ENCODE data around the gene IRF8.
"Not testable (repeated sequence)": the region's sequence is repeated elsewhere in the genome, so short reads cannot be mapped to it uniquely, and the experiment has no call there.

The IRF8 gene

GRCh38 chr16:85940214-85940613 is 41.3 kb downstream of the IRF8 start:
- no peak for DNase-seq

GRCh38 chr16:85941863-85942644 is 43.1 kb downstream of the IRF8 start:
- no peak for DNase-seq

DNA sequence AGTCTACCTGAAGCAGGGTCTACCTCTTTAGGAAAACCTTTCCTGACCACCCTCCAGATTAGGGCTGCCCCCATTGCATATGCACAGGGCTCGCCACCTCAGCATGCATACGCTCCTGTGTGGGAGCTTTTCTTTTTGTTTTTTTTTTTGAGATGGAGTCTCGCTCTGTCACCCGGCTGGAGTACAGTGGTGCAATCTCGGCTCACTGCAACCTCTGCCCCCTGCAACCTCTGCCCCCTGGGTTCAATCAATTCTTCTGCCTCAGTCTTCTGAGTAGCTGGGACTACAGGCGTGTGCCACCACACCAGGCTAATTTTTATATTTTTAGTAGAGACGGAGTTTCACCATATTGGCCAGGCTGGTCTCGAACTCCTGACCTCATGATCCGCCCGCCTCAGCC is 43.7 kb downstream of the IRF8 start:
- DNase-seq, result not testable (repeated sequence)

DNA sequence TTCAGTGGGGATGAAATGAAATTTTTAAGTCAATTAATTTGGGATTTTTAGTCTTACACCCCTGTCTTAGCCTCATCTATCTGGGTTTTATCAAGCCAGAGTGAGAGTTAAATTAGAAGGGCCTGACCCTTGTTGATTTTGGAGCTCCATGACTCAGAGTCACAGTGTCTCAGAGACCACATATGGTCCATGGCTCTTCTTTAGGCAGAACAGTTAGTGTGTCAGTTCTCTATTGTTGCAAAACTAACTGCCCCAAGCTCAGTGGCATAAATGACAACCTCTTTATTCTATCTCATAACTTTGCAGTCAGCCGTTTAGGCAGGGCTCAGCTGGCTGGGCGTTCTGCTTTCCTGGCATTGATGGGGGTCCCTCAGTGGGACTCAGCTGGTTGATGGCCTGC is 44.7 kb downstream of the IRF8 start:
- DNase-seq, result no peak

GRCh38 chr16:85944572-85945423 is 45.8 kb downstream of the IRF8 start:
- no peak for DNase-seq

- DNase-seq, result no peak
Observed at GRCh38 chr16:85945424-85945751, 46.4 kb downstream of the IRF8 start.

DNA sequence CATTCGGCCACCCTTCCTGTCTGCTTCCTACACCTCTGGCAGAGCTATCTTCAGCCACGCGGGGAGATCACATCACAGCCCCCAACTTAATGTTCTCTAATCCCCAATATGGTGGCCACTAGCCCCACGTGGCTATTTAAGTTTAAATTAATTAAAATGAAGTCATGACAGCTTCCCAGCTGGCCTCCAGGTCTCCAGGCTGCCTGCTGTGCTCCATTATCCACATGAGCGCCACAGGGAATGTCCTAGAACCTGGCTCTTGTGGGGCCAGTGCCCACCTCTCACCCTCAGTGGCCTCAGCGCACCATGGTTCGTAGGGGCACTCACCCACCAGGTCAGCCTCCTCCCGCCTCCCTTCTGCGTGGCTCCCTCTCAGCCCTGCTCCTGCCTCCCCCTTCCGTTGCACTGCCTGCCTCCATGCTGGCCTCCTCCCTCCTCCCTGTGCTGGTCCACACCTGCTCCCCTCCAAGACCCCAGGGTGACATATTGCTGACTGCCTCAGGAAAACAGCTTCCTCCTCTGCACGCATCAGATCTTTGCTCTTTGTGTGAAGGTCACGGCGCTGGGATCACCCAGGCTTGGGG is 47.7 kb downstream of the IRF8 start:
- no peak for DNase-seq

DNA sequence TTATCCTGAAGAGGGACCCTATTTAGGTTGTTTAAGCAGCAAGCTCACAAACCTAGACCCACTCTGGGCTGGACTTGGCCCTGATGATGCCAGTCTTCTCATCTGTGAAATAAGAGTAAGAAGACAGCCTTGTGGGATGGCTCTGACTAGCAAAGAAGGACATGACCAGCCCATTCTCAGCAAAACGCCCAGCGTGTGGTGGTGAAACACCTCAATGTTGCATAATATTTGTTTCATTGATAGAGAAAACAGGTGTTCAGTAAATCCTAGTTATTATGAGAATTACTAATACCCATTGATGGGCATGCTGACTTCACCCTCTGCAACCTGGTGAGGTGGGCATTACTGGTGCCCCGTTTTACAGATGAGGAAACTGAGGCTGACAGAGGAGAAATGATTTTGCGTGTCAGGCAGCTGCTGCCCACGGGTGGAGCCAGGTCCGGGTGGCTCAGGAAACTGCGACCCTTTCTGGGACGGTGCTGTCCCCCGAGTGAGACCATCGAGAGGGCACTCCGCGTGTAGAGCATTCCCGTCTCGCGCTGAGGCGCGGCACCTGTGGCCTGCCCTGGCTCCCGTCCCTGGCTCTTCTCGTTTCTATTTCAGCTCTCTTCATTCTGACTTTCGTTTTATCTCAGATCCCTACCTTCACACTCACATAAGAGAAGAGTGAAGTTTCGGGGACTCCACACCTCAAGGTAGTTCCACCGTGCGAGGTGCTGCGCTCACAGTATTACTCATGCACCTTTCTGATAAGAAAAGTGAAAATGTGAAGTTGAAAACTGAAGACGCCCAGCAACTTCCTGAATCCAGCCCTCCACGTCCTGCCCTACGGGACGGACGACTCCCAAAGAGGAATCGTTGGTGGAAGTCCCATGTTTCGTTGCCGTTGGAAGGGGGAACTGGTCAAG is 48.5 kb downstream of the IRF8 start:
- DNase-seq, result no peak

DNA sequence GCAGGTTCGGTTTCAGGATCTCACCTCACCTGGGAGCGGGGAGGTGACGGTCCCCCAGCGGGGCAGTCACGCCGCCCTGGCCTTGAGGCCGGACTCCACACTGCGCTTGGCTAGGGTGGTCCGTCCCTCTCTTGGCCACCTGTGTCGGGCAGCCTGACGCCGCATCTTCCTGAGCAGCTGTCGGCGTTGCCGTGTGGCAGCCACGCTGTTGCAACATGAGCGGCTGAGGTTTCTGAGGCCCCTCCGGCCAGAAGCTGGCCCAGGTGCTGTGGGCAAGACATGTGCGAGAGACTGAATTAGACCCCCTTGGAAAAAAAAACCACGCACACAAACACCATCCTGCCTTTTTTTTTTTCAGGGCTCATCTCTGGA is 49.2 kb downstream of the IRF8 start:
- DNase-seq, result no peak

DNA sequence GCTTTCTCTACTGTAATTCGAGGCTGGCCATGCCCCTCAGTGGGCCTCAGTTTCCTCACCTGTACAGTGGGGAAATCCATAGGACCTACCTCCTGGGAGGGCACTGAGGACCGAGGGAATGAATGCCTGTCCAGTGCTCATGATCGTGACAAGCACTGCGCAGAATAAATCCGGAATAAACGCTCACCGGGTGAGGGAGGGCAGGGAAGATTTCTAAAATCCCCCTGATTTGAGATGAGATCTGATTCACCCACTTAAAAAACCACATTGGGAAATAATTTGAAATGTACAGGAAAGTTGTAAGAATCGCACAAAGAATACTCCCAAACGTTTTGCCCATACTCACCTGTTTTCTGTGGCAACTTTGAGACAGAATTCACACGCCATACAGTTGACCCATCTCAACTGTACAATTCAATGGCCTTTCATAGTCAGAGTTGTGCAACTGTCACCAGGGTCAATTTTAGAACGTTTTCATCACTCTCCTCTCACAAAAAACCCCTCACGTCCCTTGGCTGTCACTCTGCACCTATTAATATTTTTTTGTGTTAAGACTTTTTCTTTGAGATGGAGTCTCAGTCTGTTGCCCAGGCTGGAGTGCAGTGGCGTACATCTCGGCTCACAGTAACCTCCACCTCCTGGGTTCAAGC is 49.8 kb downstream of the IRF8 start:
- no peak for DNase-seq

- DNase-seq, result no peak
Observed at GRCh38 chr16:85950136-85950918, 51.4 kb downstream of the IRF8 start.

GRCh38 chr16:85952197-85952596 is 53.2 kb downstream of the IRF8 start:
- no peak for DNase-seq

- DNase-seq, result no peak
Observed at GRCh38 chr16:85952811-85953210, 53.8 kb downstream of the IRF8 start.

GRCh38 chr16:85954927-85955519 is 56.1 kb downstream of the IRF8 start:
- DNase-seq, result no peak

DNA sequence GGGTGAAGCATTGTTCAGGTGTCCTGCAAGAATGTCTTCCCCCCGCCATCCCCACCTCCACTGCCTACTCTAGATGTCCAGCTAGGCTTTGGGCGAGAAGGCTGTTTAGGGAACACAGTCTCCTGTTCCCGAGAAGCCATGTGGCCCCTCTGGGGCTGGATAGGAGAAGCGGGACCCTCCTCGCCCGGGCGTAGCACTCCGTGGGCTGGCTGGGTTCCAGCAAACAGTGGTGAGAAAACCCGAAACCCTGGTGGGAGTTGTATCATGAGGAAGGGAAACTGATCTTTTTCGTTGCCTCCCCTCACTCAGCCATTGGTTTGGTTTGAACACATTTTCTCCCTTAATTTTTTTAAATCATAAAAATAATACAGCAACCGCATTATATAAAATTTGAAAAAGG is 56.6 kb downstream of the IRF8 start:
- DNase-seq, result no peak

DNA sequence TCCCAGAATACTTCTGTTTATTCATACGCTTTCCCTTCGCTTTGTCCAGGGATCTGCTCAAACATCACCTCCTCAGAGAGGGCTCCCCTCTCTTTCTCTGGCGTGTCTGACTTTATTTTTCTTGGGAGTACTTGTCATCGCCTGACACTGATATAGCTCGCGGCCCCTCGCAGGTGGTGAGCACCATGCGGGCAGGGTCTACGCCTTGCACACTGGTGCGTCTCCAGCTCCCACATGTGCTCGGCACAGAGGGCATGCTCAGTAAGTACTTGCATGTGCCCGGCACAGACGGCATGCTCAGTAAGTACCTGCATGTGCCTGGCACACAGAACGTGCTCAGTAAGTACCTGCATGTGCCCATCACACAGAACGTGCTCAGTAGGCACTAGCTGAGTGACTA is 57.5 kb downstream of the IRF8 start:
- DNase-seq, result no peak

DNA sequence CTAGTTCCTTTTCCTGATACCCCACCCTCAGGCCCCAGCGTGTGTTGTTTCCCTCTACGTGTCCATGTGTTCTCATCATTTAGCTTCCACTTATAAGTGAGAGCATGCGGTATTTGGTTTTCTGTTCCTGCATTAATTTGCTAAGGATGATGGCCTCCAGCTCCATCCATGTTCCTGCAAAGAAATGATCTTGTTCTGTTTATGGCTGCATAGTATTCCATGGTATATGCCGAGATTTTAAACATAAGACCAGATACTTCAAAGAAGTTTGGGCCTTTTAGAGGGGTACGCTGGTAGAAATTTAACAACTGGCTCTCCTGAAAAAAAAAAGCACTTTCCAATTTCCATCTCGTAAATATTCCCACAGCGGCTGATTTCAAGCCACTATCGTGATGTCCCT is 59.8 kb downstream of the IRF8 start:
- no peak for DNase-seq

DNA sequence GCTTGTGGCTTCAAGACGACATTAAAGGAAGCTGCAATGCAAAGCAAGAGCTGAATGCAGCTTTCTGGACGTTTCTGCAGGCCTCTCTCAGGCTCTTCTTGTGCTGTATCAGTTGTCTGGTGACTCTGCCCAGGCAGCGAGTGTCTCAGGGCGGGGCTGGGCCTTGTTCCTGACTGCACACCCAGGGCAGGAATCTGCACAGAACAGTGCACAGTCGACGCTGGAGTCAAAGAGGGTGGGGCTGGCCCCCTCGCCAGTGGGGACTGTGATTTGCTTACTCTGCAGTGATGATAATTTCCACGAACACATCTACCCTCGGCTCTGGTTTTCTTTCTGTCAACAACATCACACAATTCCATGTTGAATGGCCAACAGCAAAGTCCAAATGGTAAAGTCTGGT is 60.7 kb downstream of the IRF8 start:
- DNase-seq, result no peak

DNA sequence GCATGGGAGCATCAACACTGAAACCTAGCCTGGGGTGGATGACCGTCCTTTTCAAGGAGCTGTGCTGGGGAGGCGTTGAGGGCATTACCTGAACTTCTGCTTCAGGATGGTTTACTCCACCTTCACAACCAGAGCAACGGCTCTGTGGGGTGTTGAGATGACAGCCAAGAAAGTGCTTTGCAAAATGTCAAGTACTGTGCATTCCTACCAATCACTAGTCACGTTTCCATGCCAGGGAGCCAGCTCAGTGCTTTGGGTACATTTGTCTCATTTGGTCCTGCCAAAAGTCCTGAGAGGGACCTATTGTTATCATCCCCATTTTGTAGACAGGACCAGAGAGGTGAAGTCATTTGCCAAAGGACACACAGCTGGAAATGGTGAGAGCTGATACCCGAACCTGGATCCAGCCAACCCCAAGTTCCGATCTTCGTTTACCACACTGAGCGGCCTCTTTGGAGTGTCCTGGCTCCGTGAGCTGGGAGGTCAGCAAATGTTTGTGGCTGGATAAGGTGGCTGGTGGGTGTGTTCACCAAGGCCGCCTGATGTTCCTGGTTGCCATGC is 61.6 kb downstream of the IRF8 start:
- no peak for DNase-seq

- no peak for DNase-seq
Observed at GRCh38 chr16:85961988-85962915, 63.3 kb downstream of the IRF8 start.

Data from EL (cell line).